ENCODE data around the gene FCSK. TPM values are rescaled to one million over a fixed set of nuclear protein-coding genes. Genes with fewer than 3 reads are reported as not detected.

Gene FCSK
- total RNA-seq, 4 donors from 2014 or later, result 6.9 to 21.8 (median 12.4) TPM

DNA sequence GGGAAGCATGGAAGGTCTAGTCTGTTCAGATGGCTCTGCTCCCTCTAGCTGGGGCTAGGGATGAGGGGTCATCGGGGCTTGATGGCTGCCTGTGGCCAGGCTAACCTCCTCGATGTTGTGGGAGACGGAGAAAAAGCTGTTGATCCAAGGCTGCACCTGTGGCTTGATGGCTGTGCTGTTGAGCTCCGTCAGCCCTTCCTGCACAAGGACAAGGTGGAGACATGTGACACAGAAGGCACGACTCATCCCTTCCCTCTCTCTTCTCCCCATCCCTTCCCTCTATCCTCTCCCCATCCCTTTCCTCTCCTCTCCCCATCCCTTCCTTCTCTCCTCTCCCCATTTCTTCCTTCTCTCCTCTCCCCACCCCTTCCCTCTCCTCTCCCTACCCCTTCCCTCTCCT, 28.2 kb downstream of the FCSK start:
- no peak overlapping the region for H3K4me3 ChIP-seq
- no peak overlapping the region for H3K27ac ChIP-seq
- H3K9me3 ChIP-seq, result no peaks in the 10 kb centered on the region
- no peak for ATAC-seq
- H3K27me3 ChIP-seq, result no peaks in the 10 kb centered on the region
- H3K36me3 ChIP-seq, result peaks cover 0 to 95% of the 10 kb centered on the region in 2 donors
- WGBS, 2 donors (ENCODE audit: low coverage in 1 of 2), result 50 to 76% methylated on average over 2 to 5 of the region's 5 CpGs
- peaks cover 0 to 16% (median 0%) of the 10 kb centered on the region in 3 donors for H3K4me1 ChIP-seq
- TF ChIP-seq EP300 (IDR thresholded peaks at IDR 0.05) (no peak), POLR2A (IDR thresholded peaks at IDR 0.05) (no peak), POLR2AphosphoS5 (IDR thresholded peaks at IDR 0.05) (no peak)
- TF ChIP-seq, protein P1, sequence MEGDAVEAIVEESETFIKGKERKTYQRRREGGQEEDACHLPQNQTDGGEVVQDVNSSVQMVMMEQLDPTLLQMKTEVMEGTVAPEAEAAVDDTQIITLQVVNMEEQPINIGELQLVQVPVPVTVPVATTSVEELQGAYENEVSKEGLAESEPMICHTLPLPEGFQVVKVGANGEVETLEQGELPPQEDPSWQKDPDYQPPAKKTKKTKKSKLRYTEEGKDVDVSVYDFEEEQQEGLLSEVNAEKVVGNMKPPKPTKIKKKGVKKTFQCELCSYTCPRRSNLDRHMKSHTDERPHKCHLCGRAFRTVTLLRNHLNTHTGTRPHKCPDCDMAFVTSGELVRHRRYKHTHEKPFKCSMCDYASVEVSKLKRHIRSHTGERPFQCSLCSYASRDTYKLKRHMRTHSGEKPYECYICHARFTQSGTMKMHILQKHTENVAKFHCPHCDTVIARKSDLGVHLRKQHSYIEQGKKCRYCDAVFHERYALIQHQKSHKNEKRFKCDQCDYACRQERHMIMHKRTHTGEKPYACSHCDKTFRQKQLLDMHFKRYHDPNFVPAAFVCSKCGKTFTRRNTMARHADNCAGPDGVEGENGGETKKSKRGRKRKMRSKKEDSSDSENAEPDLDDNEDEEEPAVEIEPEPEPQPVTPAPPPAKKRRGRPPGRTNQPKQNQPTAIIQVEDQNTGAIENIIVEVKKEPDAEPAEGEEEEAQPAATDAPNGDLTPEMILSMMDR (IDR thresholded peaks at IDR 0.05), result no peak

DNA sequence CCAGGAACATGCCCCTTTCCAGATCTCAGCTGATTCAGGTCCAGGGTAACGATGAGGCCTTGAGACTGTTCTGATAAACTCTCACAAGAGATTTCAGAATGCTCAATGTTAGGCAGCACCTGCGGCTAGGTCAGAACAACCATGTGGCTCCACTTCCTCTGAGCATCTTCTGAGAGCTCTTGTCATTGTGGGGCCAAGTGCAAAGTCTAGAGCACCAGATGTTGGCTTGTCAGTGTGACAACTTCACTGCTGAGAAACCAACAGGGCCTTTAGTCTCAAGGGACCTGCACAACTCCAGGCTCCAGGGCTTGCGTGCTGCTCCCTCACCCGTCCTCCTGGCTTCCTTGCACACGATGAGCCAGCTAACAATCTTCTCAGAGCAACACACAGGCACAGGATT, 29.0 kb downstream of the FCSK start:
- WGBS, 2 donors (ENCODE audit: low coverage in 1 of 2), result 100% methylated on average over 1 of the region's 5 CpGs; no CpG with 5 or more reads in 1 of the 2 donors
- H3K4me3 ChIP-seq, result no peak overlapping the region
- no peaks in the 10 kb centered on the region for H3K27me3 ChIP-seq
- TF ChIP-seq POLR2AphosphoS5 (IDR thresholded peaks at IDR 0.05), result no peak
- no peak for TF ChIP-seq EP300 (IDR thresholded peaks at IDR 0.05)
- TF ChIP-seq POLR2A (IDR thresholded peaks at IDR 0.05), result no peak
- TF ChIP-seq, protein P1 (IDR thresholded peaks at IDR 0.05), result no peak
- no peaks in the 10 kb centered on the region for H3K9me3 ChIP-seq
- ATAC-seq, result no peak
- peaks cover 0 to 97% of the 10 kb centered on the region in 2 donors for H3K36me3 ChIP-seq
- H3K27ac ChIP-seq, result no peak overlapping the region
- H3K4me1 ChIP-seq, result peaks cover 0 to 12% (median 0%) of the 10 kb centered on the region in 3 donors

DNA sequence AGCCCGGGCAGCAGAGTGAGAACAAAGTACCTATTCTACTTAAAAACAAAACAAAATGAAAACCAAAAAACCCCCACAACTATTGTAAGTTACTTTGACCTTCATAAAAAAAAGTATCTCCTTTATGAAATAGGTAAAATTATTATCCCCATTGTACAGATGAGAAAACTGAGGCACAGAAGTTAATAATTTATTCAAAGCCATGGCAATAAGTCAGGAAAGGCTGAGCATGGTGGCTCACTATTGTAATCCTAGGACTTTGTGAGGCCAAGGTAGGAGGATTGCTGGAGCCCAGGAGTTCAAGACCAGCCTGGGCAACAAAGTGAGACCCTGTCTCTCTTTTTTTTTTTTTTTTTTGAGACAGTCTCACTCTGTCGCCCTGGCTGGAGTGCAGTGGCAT, 30.5 kb downstream of the FCSK start:
- H3K9me3 ChIP-seq, result no peaks in the 10 kb centered on the region
- H3K27me3 ChIP-seq, result no peaks in the 10 kb centered on the region
- 86 to 100% methylated on average over 1 of the region's 2 CpGs for WGBS, 2 donors (ENCODE audit: low coverage in 1 of 2)
- H3K27ac ChIP-seq, result no peak overlapping the region
- ATAC-seq, result no peak
- TF ChIP-seq EP300 (IDR thresholded peaks at IDR 0.05), result no peak
- no peak for TF ChIP-seq POLR2AphosphoS5 (IDR thresholded peaks at IDR 0.05)
- TF ChIP-seq, protein P1 (IDR thresholded peaks at IDR 0.05), result no peak
- TF ChIP-seq POLR2A (IDR thresholded peaks at IDR 0.05), result no peak
- H3K4me1 ChIP-seq, result no peaks in the 10 kb centered on the region
- H3K4me3 ChIP-seq, result no peak overlapping the region
- peaks cover 0 to 96% of the 10 kb centered on the region in 2 donors for H3K36me3 ChIP-seq

DNA sequence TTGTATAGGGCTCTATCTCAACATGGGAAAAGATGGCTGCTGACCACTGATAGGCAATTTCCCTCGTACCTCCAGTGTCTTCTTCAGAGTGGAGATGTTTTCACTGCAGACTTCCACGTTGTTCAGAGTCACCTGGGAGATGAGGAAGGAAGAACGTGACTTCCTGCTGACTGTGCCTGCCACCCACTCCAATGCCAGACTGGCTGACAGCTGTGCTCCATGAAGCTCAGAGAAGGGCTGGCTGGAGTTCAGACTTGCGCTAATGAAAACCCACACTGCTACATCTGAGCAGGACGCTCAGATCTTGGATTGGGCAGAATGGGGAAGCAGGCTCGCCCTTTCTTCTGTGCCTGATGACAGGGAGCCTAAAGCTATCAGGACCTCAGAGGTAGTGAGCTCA, 35.9 kb downstream of the FCSK start:
- Histone ChIP-seq H3K27me3 (no peaks in the 10 kb centered on the region), H3K4me1 (no peaks in the 10 kb centered on the region), H3K36me3 (peaks cover 0 to 98% of the 10 kb centered on the region in 2 donors), H3K9me3 (no peaks in the 10 kb centered on the region), H3K27ac (no peak overlapping the region), H3K4me3 (no peak overlapping the region)
- TF ChIP-seq EP300 (IDR thresholded peaks at IDR 0.05) (no peak), POLR2AphosphoS5 (IDR thresholded peaks at IDR 0.05) (no peak), POLR2A (IDR thresholded peaks at IDR 0.05) (no peak)
- TF ChIP-seq, protein P1 (IDR thresholded peaks at IDR 0.05), result no peak
- ATAC-seq, result no peak
- 80 to 88% methylated on average over 2 to 3 of the region's 6 CpGs for WGBS, 2 donors (ENCODE audit: low coverage in 1 of 2)

DNA sequence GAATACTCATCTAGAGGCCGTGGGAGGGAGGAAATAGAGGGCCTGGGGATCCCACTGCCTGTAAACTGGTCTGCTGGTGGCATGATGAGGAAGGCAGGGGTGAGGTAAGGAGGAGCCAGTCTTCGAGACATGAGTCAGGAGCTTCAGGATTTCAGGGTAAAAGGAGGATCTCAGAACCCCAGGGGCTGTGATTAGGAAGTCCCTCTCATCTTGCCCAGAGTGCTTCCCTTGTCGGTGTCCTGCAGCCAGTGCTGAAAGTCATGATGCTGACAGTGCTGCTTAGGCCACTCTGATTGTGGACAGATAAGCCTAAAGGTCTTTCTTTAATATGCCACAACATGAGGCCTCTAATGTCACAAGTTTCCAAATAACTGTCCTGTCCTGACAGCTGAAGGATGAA, 39.4 kb downstream of the FCSK start:
- H3K36me3 ChIP-seq, result peaks cover 0 to 98% of the 10 kb centered on the region in 2 donors
- H3K4me1 ChIP-seq, result no peaks in the 10 kb centered on the region
- TF ChIP-seq POLR2AphosphoS5 (IDR thresholded peaks at IDR 0.05), result no peak
- TF ChIP-seq, protein P1 (IDR thresholded peaks at IDR 0.05), result no peak
- no peak for TF ChIP-seq POLR2A (IDR thresholded peaks at IDR 0.05)
- no peak for TF ChIP-seq EP300 (IDR thresholded peaks at IDR 0.05)
- H3K4me3 ChIP-seq, result no peak overlapping the region
- ATAC-seq, result no peak
- H3K27ac ChIP-seq, result no peak overlapping the region
- no peaks in the 10 kb centered on the region for H3K9me3 ChIP-seq
- H3K27me3 ChIP-seq, result no peaks in the 10 kb centered on the region
- WGBS, 2 donors (ENCODE audit: low coverage in 1 of 2), result 84 to 100% methylated on average over 2 of the region's 3 CpGs
